Spleen (tissue), 11 donors: ENCODE data around the gene TRIM43. TPM values are rescaled to one million over a fixed set of nuclear protein-coding genes. Genes with fewer than 3 reads are reported as not detected.
"Not testable (repeated sequence)": the region's sequence is repeated elsewhere in the genome, so short reads cannot be mapped to it uniquely, and the experiment has no call there.

Experiments
- DNase-seq: peaks from one replicate; pipeline ENCODE4 v3.0.0-alpha.2; 2020
- H3K27ac ChIP-seq, 8 donors: fragments of 200-600 bp; sonication (generic) in 7 of 8; 1 replicate in 4 of 8; 2 replicates in 4 of 8; pipeline versions ENCODE4 v1.5.0 to v1.8.0; 2016 to 2021; ENCODE audit warnings: inconsistent platforms in 4 of 8, mild to moderate bottlenecking in 4 of 8, moderate library complexity in 1 of 8
- H3K27me3 ChIP-seq, 7 donors: fragments of 200-600 bp; sonication (generic) in 6 of 7; replicated peaks in 1 of 7; 1 replicate in 4 of 7; 2 replicates in 3 of 7; pipeline versions ENCODE4 v1.5.0 to v1.8.0; 2016 to 2021; ENCODE audit warnings: inconsistent platforms in 3 of 7, mild to moderate bottlenecking in 1 of 7
- H3K36me3 ChIP-seq, 6 donors: fragments of 200-600 bp; sonication (generic) in 5 of 6; 1 replicate in 4 of 6; 2 replicates in 2 of 6; pipeline versions ENCODE4 v1.5.0 to v1.8.0; 2016 to 2021; ENCODE audit warnings: inconsistent platforms in 2 of 6
- H3K4me1 ChIP-seq, 6 donors: fragments of 200-600 bp; sonication (generic) in 5 of 6; 1 replicate in 3 of 6; 2 replicates in 3 of 6; pipeline versions ENCODE4 v1.5.0 to v1.8.0; 2016 to 2021; ENCODE audit warnings: inconsistent platforms in 3 of 6
- H3K4me3 ChIP-seq, 8 donors: fragments of 200-600 bp; sonication (generic) in 7 of 8; 1 replicate in 4 of 8; 2 replicates in 4 of 8; pipeline versions ENCODE4 v1.5.0 to v1.8.0; 2016 to 2021; ENCODE audit warnings: inconsistent platforms in 4 of 8, mild to moderate bottlenecking in 4 of 8, moderate library complexity in 2 of 8
- H3K9me3 ChIP-seq, 8 donors: fragments of 200-600 bp; sonication (generic) in 7 of 8; 1 replicate in 4 of 8; 2 replicates in 4 of 8; pipeline versions ENCODE4 v1.5.0 to v1.8.0; 2016 to 2021; ENCODE audit warnings: inconsistent platforms in 4 of 8
- WGBS, 5 donors: extraction: QIAGEN DNeasy Blood & Tissue Kit in 3 of 5; methylation state at CpG; one replicate each; pipeline versions ENCODE4 v1.1.5 to v1.1.7; 2013 to 2018; 5-methylcytosine and 5-hydroxymethylcytosine counted together
- intact Hi-C: fragments of 100-400 bp; cut with DNase I; formaldehyde crosslinking; loops from one replicate; pipeline ENCODE4 v1.15.0; 2023; ENCODE audit warnings: low total_unique reads
- polyA plus RNA-seq, 3 donors: library from polyadenylated mRNA; stranded (reverse); fragments of 200-250 nt; gene quantifications; one replicate each; pipeline ENCODE4 v1.2.1, GENCODE V29; 2013
- small RNA-seq, 4 donors: library from RNA; depleted of rRNA; stranded (forward); fragments of <200 nt; gene quantifications; one replicate each; pipeline ENCODE3, GENCODE V24; 2016
- total RNA-seq, 7 donors: library from RNA; depleted of rRNA in 3 of 7; stranded (reverse); fragments of >200 nt in 3 of 7; fragmentation: NEBNext Ultra II Directional in 4 of 7; extraction: Animal tissue kit (Norgen Biotek cat#: 25700) in 4 of 7; gene quantifications; one replicate each; pipeline versions ENCODE4 v1.1.0 to v1.2.1, GENCODE V29; 2016 to 2021
- donor health status: healthy with polysubstance abuse.
- donor health status: DM: no; HTN: no; CAD: no; lungs with moderate emphysema.
- donor health status: DM: no; HTN: no; CAD: no.
- donor health status: Bipolar disorder and iron deficiency.
- donor health status: healthy.
- donor health status: DM: no; HTN: no; CAD: no.
- donor health status: DM: yes; HTN: yes; CAD: no.

TRIM43 gene
- total and polyA plus RNA-seq, 10 donors, result not detected

DNA sequence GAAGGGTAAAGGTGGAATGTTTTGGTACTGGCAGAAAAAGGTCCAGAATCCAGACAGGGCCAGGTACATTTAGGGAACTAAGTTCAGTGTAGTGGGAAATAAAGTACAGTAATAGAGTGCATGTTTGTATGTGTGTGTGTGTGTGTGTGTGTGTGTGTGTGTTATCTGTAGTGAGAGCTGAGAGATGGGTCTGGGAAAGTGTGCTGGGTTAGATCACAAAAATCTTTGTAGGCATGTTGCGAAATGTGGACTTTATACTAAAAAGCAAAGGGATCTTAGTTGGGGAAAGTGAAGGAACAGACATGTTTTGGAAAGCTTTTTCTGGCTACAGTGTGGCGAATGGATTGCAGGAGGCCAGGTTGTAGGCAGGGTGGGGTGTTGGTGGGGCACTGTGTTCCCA, 53.5 kb downstream of the TRIM43 start:
- DNase-seq, H3K27me3 ChIP-seq, intact Hi-C loops, H3K9me3 ChIP-seq, H3K4me1 ChIP-seq, H3K36me3 ChIP-seq, H3K4me3 ChIP-seq, H3K27ac ChIP-seq: not testable (repeated sequence)
- WGBS, 5 donors, result no CpG with 5 or more reads among the region's 2 CpGs

DNA sequence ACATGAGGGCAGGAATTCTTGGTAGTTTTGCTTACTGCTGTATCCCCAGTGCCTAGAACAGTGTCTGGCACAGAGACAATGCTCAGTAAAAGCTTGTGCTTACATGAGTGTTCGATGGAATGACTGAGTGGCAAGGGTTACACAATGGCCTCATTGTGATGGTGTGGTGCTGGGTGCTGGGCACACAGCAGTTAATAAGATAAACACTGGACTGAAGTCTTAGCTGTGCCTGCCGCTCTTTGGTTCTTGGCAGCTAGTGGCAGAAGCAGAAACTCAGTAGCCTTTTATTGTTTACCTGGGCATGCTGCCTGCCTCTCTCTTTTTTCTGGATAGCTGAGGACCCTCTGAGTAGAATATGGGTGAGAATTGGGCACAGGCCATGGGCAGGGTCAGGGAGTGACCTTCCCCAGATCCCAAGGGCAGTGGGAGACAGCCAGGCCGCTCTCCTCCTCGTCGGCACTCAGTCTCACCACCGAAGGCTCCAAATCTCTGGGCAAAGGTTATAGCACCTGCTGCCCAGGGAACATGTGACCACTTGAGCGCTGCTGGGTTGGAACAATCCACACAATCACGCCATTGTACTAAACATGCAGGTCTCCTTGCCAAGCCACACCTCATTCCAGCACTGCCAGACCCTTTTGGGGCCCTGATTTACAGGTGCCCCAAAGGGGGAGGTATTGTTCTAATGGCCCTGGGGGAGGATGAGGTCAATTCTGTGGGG, 54.6 kb downstream of the TRIM43 start:
- intact Hi-C loops, H3K27me3 ChIP-seq, H3K4me1 ChIP-seq, H3K4me3 ChIP-seq, H3K36me3 ChIP-seq, DNase-seq, H3K9me3 ChIP-seq, H3K27ac ChIP-seq: not testable (repeated sequence)
- no CpG with 5 or more reads among the region's 8 CpGs for WGBS, 5 donors

DNA sequence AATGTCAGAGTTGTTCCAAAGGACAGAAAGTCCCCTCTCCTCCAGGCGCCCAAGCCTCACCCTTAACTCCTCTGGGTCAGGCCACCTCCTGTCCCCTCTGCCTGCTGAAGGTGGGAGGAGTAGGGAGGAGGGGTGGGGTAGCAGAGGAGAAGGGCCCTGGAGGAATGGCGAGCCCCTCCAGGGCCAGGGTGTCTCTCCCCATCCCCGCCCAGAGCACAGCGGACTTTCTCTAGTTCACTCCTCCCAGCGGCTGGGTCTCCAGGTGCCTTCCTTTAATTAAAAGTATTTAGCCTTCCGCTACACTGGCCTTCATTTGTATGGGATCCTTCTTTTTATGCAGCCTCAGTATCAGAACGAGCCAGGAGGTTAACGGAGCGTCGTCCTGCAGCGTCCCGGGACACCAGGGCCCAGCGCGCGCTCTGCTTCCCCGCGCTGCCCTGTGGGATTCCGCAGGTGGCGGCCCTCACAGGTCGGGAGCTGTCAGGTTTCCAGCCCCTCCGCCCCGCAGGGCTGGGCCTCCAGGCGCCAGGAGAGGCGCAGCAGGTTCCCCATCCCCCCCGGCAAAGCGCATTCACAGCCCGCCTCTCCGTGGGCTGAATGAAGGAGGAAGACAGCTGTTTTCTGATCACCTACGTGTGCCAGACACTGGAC, 57.2 kb downstream of the TRIM43 start:
- WGBS, 5 donors, result 34 to 82% (median 37%) methylated on average over 4 to 15 of the region's 29 CpGs
- not testable (repeated sequence) for DNase-seq

More for the DNA sequence above, 57.2 kb downstream of the TRIM43 start:
- H3K27me3 ChIP-seq, H3K36me3 ChIP-seq, H3K27ac ChIP-seq, intact Hi-C loops, H3K4me3 ChIP-seq, H3K9me3 ChIP-seq, H3K4me1 ChIP-seq: not testable (repeated sequence)

Small RNAs within 50 kb of the gene (small RNA-seq; reads per million reads assigned to genes)
- gene AC009237.4, result 0 reads per million in 4 donors
- gene AC009237.7, result 0 reads per million in 4 donors

Other genes starting within 250 kb of the TRIM43 start
- 10 to 100 TPM; 16.3 to 23.7 (median 18.7) TPM for gene FAHD2A, start 189.3 kb upstream of the TRIM43 start, total RNA-seq
- 10 to 100 TPM; 10.9 to 17.5 (median 14.0) TPM for gene FAHD2A, start 189.3 kb upstream of the TRIM43 start, polyA plus RNA-seq
- not detected for gene TRIM43B, start 107.2 kb upstream of the TRIM43 start, total RNA-seq
- gene TRIM43B, start 107.2 kb upstream of the TRIM43 start, polyA plus RNA-seq, result not detected